Measurements from ENCODE around the gene CPNE5. TPM values are rescaled to one million over a fixed set of nuclear protein-coding genes. Genes with fewer than 3 reads are reported as not detected.

Gene CPNE5
- polyA plus RNA-seq, 3 donors = 0.47 to 0.85 (median 0.82) TPM

GRCh38 chr6:36738108-36738507 lies 101.1 kb downstream of the CPNE5 start:
- WGBS (ENCODE audit: insufficient coverage) = no CpG with 5 or more reads among the region's 1 CpG
- Mint-ChIP-seq H3K27ac (peak overlapping the region in 1 of 7 donors; percentile 76), H3K9me3 (no peaks in the 10 kb centered on the region), H3K4me1 (peaks cover 26% of the 10 kb centered on the region), H3K27me3 (ENCODE audit: low read depth in 3 of 3) (peaks cover 1 to 17% (median 4%) of the 10 kb centered on the region in 3 donors), H3K4me3 (no peak overlapping the region), H3K36me3 (peaks cover under 1 to 9% of the 10 kb centered on the region in 2 donors)
- no peaks in the 10 kb centered on the region for H3K9me3 ChIP-seq (replicated peaks in 1 of 2; ENCODE audit: control insufficient read depth in 1 of 2, insufficient read depth in 1 of 2, low read length in 2 of 2)
- no peak for DNase-seq
- H3K27me3 ChIP-seq (ENCODE audit: control insufficient read depth in 2 of 2, insufficient read depth in 2 of 2, low read length in 2 of 2) = no peaks in the 10 kb centered on the region
- no peak overlapping the region for H2AFZ ChIP-seq (ENCODE audit: insufficient read depth, low read depth, low read length, poor library complexity, severe bottlenecking)
- intact Hi-C loops (cut with micrococcal nuclease) = no loop called here
- peaks cover 21 to 26% of the 10 kb centered on the region in 2 donors for H3K4me1 ChIP-seq (ENCODE audit: control insufficient read depth in 1 of 2, insufficient read depth in 2 of 2, low read length in 2 of 2)
- H3K4me2 ChIP-seq (replicated peaks; ENCODE audit: extremely low read depth, low read length, poor library complexity, severe bottlenecking) = no peak overlapping the region
- H3K27ac ChIP-seq (ENCODE audit: low read depth in 1 of 2, low read length in 2 of 2) = no peak overlapping the region
- TF ChIP-seq CTCF (IDR thresholded peaks at IDR 0.05) = no peak
- no peak overlapping the region for H3K4me3 ChIP-seq (replicated peaks in 1 of 3; ENCODE audit: low read depth in 2 of 3, low read length in 3 of 3)
- H3K9ac ChIP-seq (ENCODE audit: insufficient read depth, low read length, poor library complexity, severe bottlenecking) = no peak overlapping the region
- no peaks in the 10 kb centered on the region for H4K20me1 ChIP-seq (ENCODE audit: insufficient read depth, low read length)
- H3K79me2 ChIP-seq (ENCODE audit: insufficient read depth, low read length) = no peaks in the 10 kb centered on the region
- peaks cover 0 to 6% of the 10 kb centered on the region in 2 donors for H3K36me3 ChIP-seq (replicated peaks in 1 of 2; ENCODE audit: control insufficient read depth in 1 of 2, insufficient read depth in 2 of 2, low read length in 2 of 2)

- intact Hi-C loops (cut with micrococcal nuclease) = no loop called here
- 92% methylated on average over 13 of the region's 14 CpGs for WGBS (ENCODE audit: insufficient coverage)
- Histone ChIP-seq H2AFZ (ENCODE audit: insufficient read depth, low read depth, low read length, poor library complexity, severe bottlenecking) (no peak overlapping the region), H3K9me3 (replicated peaks in 1 of 2; ENCODE audit: control insufficient read depth in 1 of 2, insufficient read depth in 1 of 2, low read length in 2 of 2) (no peaks in the 10 kb centered on the region), H3K27ac (ENCODE audit: low read depth in 1 of 2, low read length in 2 of 2) (no peak overlapping the region), H3K4me2 (replicated peaks; ENCODE audit: extremely low read depth, low read length, poor library complexity, severe bottlenecking) (no peak overlapping the region), H3K79me2 (ENCODE audit: insufficient read depth, low read length) (no peaks in the 10 kb centered on the region), H3K27me3 (ENCODE audit: control insufficient read depth in 2 of 2, insufficient read depth in 2 of 2, low read length in 2 of 2) (no peaks in the 10 kb centered on the region), H3K9ac (ENCODE audit: insufficient read depth, low read length, poor library complexity, severe bottlenecking) (no peak overlapping the region), H4K20me1 (ENCODE audit: insufficient read depth, low read length) (no peaks in the 10 kb centered on the region), H3K4me3 (replicated peaks in 1 of 3; ENCODE audit: low read depth in 2 of 3, low read length in 3 of 3) (no peak overlapping the region), H3K36me3 (replicated peaks in 1 of 2; ENCODE audit: control insufficient read depth in 1 of 2, insufficient read depth in 2 of 2, low read length in 2 of 2) (peaks cover 7 to 15% of the 10 kb centered on the region in 2 donors), H3K4me1 (ENCODE audit: control insufficient read depth in 1 of 2, insufficient read depth in 2 of 2, low read length in 2 of 2) (peaks cover 21 to 26% of the 10 kb centered on the region in 2 donors)
- TF ChIP-seq CTCF (IDR thresholded peaks at IDR 0.05) = no peak
- no peak overlapping the region for H3K4me3 Mint-ChIP-seq
- H3K4me1 Mint-ChIP-seq = peaks cover 26% of the 10 kb centered on the region
- H3K27me3 Mint-ChIP-seq (ENCODE audit: low read depth in 3 of 3) = peaks cover 1 to 16% (median 4%) of the 10 kb centered on the region in 3 donors
- no peaks in the 10 kb centered on the region for H3K9me3 Mint-ChIP-seq
- H3K27ac Mint-ChIP-seq = peak overlapping the region in 2 of 7 donors; percentile 25 to 43
- no peak for DNase-seq
- H3K36me3 Mint-ChIP-seq = peaks cover 9 to 18% of the 10 kb centered on the region in 2 donors
Measured at GRCh38 chr6:36737043-36737785, 102.0 kb downstream of the CPNE5 start.

Data from CD14-positive monocyte (primary cell).